ENCODE measurements around the gene JAK1. TPM values are rescaled to one million over a fixed set of nuclear protein-coding genes. Genes with fewer than 3 reads are reported as not detected.

JAK1 gene
- total and polyA plus RNA-seq, 3 donors from 2014 or later = 100 to 142 (median 117) TPM

DNA sequence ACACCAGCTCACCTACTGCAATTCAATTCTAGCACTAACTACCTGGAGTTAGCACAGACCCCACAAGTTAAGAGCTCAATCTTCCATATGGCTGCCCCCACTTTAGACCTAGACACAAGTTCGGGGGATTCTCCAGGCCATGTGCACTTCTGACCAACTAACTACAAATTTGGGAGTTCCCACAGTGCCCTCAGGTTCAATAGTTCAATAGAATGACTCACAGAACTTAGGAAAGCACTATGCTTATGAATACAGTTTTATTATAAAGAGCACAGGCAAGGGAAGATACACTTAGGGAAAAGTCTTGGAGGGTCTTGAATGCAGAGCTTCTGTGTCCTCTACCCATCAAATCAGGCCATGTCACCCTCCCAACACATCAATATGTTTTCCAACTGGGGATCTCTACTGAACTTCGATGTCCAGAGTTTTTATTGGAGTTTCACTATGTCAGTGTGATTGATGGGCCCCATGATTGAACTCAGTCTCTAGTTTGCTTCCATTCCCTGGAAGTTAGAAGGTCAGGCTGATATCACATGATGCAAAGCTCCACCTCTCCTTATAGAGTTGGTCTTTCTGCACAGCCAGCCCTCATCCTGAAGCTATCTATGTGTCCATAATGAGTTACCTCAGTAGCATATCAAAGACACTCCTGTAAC is 175.4 kb downstream of the JAK1 start:
- no peak overlapping the region for H3K4me3 ChIP-seq
- no peaks in the 10 kb centered on the region for H3K4me1 ChIP-seq
- TF ChIP-seq, protein P1, sequence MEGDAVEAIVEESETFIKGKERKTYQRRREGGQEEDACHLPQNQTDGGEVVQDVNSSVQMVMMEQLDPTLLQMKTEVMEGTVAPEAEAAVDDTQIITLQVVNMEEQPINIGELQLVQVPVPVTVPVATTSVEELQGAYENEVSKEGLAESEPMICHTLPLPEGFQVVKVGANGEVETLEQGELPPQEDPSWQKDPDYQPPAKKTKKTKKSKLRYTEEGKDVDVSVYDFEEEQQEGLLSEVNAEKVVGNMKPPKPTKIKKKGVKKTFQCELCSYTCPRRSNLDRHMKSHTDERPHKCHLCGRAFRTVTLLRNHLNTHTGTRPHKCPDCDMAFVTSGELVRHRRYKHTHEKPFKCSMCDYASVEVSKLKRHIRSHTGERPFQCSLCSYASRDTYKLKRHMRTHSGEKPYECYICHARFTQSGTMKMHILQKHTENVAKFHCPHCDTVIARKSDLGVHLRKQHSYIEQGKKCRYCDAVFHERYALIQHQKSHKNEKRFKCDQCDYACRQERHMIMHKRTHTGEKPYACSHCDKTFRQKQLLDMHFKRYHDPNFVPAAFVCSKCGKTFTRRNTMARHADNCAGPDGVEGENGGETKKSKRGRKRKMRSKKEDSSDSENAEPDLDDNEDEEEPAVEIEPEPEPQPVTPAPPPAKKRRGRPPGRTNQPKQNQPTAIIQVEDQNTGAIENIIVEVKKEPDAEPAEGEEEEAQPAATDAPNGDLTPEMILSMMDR (IDR thresholded peaks at IDR 0.05) = no peak
- TF ChIP-seq POLR2A (IDR thresholded peaks at IDR 0.05) = no peak
- WGBS, 2 donors = 88 to 93% methylated on average over 2 of the region's 2 CpGs
- no peak for DNase-seq
- intact Hi-C loops (cut with DNase I; ENCODE audit: low total_unique reads) = no loop called here
- H3K36me3 ChIP-seq (ENCODE audit: low read depth, missing control alignments) = no peaks in the 10 kb centered on the region
- H3K27ac ChIP-seq = no peak overlapping the region
- H3K27me3 ChIP-seq = no peaks in the 10 kb centered on the region
- no peaks in the 10 kb centered on the region for H3K9me3 ChIP-seq

Small RNAs within 50 kb of the gene (small RNA-seq; reads per million reads assigned to genes)
- 0 reads per million in 2 donors for gene AL606517.2

Other genes starting within 250 kb of the JAK1 start
- 1 to 10 TPM; 6.7 to 7.1 TPM for gene RAVER2, start 221.5 kb downstream of the JAK1 start, total RNA-seq
- 3.6 TPM for gene RAVER2, start 221.5 kb downstream of the JAK1 start, polyA plus RNA-seq (ENCODE audit: insufficient read depth, low read depth, low replicate concordance)
- 10 to 100 TPM; 40.1 to 42.0 TPM for gene AK4, start 181.7 kb upstream of the JAK1 start, total RNA-seq
- 29.0 TPM for gene AK4, start 181.7 kb upstream of the JAK1 start, polyA plus RNA-seq (ENCODE audit: insufficient read depth, low read depth, low replicate concordance)